Activated gamma-delta T cell (primary cell): ENCODE results near the gene PALD1.
A peak's percentile ranks its signal among the peaks of the same experiment; 100 is the strongest.

Experiments
- DNase-seq: peaks from one replicate; lab custom pipeline; 2025; lab: John Stamatoyannopoulos, UW

Gene PALD1

DNA sequence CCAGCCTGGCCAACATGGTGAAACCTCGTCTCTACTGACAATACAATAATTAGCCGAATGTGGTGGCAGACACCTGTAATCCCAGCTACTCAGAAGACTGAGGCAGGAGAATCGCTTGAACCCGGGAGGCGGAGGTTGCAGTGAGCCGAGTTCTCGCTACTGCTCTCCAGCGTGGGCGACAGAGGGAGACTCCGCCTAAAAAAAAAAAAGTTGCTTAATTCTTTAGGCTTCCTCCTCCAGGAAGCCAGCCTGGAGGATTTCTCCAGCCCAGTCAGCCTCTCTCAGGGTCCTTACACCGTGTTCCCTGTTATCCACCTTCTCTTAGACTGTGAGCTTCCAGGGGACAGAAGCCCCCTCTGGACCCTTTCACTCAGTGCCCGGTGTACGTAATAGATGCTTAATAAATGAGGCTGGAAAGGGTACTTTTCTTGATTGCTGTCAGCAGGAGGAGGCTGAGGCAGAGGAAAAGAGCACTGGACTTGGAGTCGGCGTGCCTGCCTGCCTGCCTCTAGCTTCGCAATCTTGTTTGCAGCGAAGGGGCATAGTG, 20.7 kb upstream of the PALD1 start:
- no peak for DNase-seq

DNA sequence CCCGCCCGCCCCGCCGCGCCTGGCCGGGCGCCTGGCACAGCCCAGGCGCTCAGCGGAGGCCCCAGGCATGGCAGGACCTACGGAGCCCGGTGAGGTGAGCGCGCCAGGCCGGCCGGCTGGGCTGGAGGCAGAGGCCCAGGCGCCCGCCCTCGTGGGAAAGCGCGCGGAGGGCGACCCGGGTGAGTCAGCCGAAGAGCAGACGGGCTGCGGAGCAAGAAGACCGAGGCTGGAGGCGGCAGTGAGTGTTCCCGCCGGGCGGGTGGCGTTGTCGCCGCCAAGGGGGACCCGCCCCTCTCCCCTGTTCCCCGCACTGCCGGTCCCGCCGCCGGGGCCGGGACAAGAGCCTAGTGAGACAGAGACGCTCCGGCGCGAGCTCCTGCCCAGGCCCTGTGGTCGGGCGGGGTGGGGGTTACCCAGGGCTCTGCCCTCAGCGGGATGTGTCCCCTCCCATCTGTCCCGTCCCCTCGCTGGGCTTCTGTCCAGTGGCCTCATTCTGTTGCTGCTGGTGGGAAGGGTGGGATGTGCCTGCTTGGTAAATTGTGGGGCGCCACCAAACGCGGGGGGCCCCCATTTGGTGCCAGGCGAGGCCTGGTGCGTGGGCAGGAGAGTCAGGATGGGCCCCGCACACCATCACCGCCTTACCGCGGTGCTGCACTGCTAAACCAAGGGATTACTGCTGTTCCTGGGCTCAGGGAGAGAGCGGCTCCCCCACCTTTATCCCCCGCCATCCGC, 20.1 kb upstream of the PALD1 start:
- DNase-seq: no peak

DNA sequence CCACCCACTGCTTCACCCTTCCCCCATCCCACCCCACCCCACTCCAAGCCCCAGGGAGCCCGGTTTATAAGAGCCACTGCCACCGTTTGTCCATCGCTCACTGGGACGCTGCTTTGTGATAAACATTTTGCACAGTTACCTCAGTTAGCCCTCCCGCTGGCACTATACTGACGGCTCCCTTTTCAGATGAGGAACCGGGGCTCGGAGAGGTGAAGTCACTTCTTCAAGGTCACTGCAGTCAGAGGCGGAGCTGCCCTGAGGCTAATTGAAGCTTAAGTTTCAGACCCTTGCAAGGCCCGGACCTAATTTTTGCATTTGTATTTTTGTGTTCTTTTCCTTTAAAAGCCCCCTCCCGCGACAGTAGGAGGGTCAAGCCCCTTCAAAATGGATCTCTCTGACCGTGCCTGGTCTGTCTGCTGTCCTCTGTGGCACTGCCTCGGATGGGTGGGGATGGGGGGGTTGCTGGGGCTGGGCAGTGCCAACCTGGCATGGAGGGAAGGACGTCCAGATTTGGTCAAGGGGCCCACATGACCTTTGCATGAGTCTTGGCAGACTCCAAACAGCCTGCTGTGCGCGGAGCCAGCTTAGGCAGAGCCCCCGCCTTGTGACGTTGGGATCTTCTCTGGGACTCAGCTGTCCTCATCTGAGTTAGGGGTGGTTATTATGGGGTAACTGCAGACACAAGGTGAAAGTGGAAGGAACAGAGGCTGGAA, 19.4 kb upstream of the PALD1 start:
- no peak for DNase-seq

DNA sequence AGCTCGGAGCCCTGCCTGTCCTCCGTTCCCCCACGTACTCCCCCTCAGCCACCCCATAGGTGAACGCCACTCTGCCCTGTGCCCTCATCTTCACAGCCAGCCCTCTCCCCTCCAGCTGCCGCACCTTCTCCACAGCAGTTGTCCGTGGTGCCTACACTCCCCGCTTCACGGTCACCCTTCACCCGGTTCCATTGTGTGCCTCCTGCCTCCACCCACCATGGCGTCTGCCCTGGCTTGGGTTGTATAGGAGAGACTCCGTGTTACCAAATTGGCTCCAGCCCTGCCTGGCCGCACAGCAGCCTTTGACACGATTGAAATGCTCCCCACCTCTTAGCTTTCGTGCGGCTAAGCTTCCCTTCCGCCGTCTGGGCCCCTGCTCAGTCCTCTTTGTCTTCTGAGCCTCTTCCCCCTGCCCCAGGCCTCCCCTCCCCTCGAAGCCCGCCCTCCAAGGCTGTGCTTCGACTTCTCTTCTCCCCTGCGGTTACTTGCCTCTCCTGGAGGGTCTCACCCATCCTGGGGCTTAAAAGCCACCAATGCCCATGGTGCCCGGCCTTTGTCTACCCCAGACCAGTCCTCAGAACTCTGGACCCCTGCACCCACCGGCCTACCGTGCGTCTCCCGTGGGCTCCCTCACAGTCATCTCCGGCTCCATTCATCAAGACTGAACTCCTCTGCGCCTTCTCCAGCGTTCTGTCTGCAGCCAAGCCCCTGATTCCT, 18.6 kb upstream of the PALD1 start:
- DNase-seq: no peak

DNA sequence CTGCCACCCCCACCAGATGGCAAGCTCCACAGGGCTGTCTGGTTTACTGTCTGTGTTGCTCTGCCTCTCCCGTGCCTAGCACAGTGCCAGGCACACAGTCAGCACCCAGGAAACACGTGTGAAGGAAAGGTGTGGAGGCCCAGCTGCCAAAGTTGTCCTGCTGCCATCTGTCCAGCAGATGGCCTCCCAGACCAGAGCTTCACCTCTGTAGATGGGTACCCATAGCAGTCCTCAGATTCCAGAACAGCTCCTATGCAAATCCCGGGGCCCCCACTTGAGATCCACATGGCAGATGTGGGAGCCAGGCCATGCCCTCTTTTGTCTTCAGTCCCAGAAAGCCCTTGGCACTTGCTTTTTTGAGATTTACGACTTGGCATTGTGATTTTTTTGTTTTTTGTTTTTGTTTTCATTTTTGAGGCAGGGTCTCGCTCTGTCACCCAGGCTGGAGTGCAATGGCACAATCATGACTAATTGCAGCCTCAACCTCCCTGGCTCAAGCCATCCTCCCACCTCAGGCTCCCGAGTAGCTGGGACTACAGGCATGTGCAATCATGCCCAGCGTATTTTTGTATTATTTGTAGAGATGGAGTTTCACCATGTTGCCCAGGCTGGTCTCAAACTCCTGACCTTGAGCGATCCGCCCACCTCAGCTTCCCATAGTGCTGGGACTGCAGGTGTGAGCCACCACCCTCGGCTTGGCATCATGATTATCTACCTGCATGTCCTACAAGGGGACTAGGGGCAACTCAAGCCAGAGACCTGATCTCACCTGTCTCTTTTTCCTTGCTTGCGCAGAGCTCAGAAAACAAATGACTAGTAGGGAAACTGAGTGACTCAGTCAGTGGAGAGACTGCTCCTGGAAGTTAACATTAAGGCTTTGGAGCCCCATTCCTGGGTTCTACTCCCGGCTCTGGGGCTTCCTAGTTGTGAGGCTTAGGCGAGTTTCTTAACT, 16.9 kb upstream of the PALD1 start:
- no peak for DNase-seq

DNA sequence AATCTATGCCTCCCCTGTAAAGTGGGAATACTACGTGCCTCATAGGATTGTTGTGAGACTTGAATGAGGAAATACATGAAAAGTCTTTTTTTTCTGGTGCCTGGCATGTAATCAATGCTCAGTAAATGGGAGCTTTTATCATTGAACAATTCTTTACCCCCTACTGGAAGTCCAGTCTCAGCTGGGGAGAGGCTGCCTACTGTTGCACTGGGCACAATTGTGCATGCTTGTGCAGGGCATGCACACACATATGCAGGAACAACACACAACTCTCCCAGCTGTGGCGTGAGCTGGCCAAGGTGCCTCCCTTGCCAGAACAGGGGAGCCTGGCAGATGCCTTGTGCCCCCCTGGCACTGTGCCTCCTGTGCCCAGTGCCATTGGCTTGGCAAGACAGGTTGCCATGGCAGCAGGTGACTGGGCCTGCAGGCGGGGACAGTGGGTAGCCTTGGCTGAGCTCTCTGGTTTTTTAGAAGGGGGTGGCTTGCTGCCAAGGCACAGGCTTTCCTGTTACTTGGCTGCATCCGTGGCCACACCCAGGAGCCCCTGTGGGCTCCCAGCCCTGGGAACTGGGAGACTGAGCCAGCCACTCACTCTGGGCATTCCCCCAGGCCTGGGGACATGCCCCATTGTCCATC, 16.1 kb upstream of the PALD1 start:
- DNase-seq: no peak

DNA sequence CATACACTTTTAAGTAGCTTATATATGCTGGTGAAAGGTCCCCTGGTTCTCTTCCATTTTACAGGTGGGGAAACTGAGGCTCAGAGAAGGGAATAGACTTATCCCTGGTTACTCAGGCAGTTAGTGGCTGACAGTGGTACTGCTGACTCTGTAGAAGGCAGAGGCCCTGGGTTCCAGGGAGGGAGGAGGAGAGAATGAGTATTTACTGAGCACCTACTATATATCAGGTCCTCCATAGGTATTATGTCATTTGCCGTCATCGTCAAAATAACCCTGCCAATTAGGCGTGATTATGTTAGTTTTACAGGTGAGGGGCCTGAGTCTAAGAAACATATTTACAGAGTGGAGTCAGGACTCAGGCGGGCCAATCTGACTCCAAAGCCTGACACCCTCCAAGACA, 13.3 kb upstream of the PALD1 start:
- DNase-seq: no peak

DNA sequence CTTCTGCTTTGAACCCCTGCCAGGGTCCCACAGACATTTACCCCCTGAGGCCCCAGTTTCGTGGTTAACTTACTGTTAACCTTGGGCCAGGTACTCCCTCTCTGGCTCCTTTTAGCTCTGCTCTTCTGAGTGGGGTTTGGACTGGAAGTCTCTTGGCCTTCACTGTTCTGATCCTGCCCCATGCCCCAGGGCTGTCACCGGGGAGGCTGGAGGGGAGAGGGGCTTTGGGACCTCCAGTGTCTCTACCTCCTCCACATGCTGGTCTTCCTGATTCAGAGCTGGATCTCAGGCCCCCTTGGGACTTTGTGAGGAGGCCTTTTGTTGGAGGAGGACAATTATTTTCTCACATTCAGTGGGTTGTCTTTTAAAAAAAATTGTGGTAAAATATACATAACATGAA, 12.7 kb upstream of the PALD1 start:
- no peak for DNase-seq

DNA sequence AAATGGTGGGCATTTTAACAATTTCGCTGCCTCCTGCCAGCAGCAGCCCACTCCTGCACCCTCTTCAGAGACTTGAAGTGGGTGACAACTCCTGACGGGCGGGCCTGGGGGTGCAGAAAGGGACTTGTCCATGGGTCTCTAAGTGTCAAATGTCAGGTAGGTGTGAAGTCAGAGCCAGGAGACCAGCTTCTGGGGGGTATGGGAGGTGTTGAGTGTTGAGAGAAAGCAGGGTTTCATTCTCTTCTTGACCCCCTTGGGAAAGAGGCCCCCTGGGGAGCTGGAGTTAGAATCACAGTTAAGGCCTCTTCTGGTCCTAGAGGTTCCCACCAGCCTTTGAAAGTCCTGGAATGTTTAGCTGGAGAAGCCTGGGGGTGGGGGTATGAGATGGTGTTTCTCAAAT, 11.6 kb upstream of the PALD1 start:
- DNase-seq: no peak

DNA sequence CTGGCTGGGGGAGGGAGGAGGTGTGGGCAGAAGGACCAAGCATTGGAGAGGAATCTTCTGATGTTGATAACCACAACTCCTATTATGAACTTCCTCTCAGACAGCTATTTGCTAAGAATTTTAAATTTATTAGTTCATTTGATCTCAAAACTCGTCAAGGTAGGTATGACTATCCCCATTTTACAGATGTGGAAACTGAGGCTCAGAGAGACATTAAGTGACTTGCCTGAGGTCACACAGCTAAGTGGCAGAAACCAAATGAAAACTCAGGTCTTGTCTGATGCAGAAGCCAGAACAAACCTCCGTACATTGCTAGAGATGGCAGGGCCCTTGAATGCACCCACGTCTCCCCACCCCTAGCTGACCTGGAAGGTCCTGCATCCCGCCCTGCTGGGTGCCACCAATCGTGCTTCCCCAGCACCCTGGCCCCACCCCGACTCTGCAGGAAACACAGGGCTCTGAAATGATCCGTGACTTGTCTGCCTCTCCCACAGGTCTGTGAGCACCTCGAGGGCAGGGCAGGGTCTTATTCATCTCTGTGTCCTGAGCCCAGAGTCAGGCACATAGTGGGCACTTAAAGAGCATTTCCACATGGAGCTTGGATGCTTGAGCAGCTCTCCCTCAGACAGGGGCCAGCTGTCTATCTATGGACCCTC, 5.6 kb upstream of the PALD1 start:
- no peak for DNase-seq

DNA sequence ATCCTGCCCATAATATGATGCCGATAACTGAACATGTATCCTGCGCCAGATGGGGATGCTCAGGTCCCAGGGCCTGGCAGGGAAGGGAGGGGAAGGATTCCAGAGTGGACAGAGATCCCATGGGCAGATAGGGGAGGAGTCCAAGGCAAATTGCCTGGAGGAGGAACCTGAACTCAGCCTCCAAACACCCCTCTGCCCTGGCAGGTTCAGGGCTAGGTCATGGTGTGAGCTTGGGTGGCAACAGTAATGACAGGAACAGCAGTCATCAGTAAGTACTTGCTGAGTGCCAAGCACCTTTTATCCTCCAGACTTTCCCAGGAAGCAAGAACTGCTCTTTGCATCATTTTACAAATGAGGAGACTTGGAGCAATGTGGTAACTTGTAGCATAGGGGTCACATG, 3.8 kb upstream of the PALD1 start:
- DNase-seq: no peak

DNA sequence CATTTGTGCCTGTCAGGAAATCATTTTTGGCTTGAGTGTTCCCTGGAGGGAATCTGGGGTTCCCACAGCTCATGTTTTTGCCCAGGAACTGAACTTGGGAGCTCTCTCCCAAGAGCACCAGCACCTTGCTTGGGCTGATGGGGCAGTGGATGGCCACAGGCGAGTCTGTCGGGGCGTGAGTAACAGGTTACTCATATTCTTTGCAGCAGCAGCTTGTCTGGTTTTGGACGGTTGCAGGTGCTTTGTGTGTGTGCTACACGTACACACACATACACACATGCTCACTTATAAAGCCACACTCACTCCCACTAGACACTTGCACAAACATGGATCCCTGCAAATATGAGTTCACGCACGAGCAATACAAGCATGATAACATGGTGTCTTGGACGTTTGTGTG, 2.9 kb upstream of the PALD1 start:
- no peak for DNase-seq

DNA sequence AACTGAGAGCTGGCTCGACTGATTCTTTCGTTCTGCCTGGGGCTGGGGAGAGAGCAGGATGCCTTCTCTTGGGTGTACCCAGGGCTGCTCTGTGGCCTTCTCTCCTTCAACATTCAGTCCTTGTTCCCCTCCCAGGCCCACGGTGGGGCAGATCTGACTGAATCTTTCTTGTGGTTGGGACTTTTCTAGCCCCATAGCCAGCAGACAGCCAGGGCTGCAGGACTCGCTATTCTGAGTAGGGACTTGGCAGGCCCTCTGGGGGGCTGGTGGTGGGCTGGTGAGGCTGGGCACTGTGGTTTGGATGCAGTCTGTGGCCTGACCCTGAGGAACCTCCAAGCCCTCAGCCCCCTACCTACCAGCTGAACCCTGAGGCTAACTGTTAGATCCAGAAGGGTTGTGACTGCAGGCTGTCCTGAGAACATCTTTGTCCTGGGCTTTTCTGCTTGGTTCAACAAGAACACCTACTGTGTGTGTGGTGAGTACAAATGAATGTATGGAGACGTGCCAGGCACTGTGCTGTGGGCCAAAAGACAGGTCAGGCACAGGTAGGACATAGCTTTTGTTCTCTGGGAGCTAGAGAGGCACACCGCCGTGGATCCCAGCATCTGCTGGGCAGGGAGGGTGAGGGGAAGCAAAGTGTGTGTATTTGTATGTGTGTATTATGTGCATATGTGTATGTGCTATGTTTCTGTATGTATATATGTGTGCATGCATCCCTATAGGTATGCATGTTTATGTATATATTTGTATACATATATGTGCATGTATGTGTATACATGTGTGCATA, 2.1 kb upstream of the PALD1 start:
- no peak for DNase-seq

DNA sequence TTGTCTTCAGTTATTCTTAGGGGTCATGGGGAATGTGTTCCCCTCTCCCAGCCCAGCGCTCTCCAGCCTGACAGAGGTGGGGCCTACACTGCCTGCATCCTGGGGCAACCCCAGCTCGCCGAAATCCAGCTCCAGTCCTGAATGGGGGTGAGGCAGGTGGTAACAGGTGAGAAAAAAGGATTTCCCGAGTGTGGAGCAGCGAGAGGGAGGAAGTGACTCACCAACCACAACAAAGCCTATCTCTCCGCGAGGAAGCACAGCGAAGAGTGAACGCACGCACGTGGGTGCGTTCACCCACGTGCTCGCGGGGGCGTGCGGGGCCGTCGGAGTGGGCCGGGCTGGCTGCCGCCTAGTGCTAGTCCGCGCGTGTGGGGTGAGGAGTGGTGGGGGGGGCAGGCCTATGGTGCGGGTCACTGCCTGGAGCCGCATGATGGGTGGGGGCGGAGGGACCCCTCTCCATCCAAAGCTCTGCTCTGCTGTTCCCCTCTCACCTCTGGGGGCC, 855 bp upstream of the PALD1 start:
- DNase-seq: peak; percentile 62

DNA sequence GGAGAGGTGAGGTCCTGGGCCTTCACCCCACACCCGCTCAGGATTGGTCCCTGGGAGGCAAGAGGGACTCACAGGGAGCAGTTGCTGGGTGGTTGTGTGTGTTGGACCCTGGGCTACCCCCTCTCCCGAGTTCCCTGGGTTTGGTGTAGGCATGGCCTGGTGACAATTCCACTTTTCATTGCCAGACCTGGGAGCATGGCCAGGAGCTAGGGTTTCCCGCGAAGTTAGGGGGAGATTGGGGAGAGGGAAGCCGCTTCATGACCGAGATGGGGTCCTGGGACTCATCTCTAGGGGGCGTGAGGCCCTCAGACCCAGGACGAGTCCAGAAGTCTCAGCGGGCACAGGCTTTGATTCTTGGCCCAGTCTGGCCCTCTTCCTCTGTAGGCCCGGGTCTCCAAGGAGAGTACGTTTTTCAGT, 606 bp downstream of the PALD1 start:
- no peak for DNase-seq

DNA sequence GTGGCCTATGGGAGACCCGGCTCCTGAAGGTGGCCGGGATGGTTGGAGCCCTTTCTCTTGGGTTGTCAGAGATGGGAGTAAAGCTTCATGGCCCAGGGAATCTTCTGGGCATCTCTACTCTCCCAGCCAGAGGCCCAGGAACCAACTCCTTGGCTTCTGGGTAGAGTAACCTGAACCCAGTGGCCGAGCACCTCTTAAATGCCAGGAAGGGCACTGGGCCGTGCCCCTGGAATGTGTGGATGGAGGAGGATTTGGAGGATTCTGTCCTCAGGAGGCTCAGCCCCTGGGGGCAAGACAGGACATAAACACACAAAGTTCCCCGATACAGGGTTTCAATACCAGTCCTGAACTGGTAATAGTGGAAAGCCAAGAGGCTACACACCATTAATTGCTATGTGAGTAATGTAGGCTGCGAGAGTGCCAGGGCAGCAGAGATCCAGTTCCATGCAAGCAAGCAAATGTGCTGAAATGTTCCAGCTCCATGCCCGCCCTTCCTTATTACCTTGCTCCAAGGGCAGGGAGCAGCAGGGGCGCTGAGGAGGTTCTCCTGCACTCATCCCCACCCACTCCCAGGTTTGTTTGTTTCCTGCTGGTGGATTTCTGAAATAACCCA, 1.2 kb downstream of the PALD1 start:
- no peak for DNase-seq

DNA sequence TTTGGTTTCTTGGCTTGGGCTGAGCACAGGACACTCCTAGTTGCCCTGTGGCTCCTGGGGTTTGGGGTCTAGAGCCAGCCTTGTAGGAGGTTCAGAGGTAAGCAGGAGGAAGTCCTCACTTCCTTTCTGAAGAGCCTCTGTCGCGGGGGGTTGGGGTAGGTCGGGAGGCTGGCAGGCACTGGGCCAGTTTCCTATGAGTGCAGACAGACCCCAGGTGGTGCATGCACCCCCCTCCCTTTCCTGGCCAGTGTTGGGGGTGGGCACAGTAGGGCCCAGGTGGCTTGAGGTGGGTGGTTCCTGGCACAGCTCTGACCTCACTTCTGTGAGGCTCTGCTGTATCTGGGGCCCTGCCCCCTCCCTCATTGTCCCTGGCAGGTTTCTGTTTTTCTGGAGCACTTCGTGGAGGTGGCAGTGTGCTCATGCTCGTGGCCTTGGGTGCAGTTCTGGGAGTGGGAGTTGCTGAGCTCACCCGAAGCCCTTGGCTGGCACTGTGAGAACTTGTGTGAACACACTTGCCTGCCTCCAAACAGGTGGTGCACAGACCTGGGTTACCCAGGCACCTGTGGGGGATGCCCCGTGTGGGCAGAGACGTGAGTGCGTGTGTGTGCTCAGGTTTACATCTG, 1.8 kb downstream of the PALD1 start:
- no peak for DNase-seq

DNA sequence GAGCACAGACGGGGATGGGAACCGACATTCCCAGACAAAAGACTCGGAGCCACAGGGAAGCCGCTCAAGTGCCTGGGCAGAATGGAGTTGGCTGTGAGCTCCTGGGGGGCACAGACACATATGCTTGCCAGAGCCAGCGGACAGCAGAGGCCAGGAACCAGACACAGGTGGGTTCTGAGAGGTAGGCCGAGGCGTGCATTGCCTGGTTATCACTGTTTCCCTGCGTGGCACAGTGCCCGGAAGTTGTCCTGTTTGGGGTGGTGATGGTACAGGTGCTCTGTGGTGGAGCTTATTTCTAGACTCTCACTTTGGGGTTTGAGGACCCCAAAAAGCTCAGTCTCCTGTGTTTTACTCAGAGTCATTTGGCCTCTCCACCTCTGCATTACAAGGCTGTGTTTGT, 2.5 kb downstream of the PALD1 start:
- DNase-seq: no peak
